Vagina (tissue), 2 donors: Measurements from ENCODE around the gene UBR2. TPM values are rescaled to one million over a fixed set of nuclear protein-coding genes. Genes with fewer than 3 reads are reported as not detected.

Experiments used
- DNase-seq, 2 donors: peaks; one replicate each; pipeline ENCODE4 v3.0.0-alpha.2; 2017; ENCODE audit errors: extremely low spot score in 2 of 2
- H3K27ac ChIP-seq: fragments of 200-600 bp; sonication (generic); one replicate; pipeline ENCODE4 v1.5.1; 2019
- H3K27me3 ChIP-seq: fragments of 200-600 bp; sonication (generic); one replicate; pipeline ENCODE4 v1.5.1; 2019
- H3K36me3 ChIP-seq, 2 donors: fragments of 200-600 bp; sonication (generic); one replicate each; pipeline ENCODE4 v1.5.1; 2017 to 2019
- H3K4me1 ChIP-seq: fragments of 200-600 bp; sonication (generic); one replicate; pipeline ENCODE4 v1.5.1; 2019
- H3K4me3 ChIP-seq, 2 donors: fragments of 200-600 bp; sonication (generic); 1 replicate in 1 of 2; 2 replicates in 1 of 2; pipeline ENCODE4 v1.5.1; 2016 to 2019
- H3K9me3 ChIP-seq: fragments of 200-600 bp; sonication (generic); one replicate; pipeline ENCODE4 v1.5.1; 2019
- POLR2A ChIP-seq, 2 donors: fragments of 450-650 bp; IDR thresholded peaks; one replicate each; pipeline ENCODE4 v1.6.1; 2017; ENCODE audit warnings: antibody characterized with exemption in 2 of 2, mild to moderate bottlenecking in 2 of 2, moderate library complexity in 2 of 2
- POLR2AphosphoS5 ChIP-seq, 2 donors: sonication (generic); formaldehyde crosslinking; IDR thresholded peaks; one replicate each; pipeline ENCODE4 v1.9.0; 2017; ENCODE audit warnings: antibody characterized with exemption in 2 of 2, mild to moderate bottlenecking in 2 of 2, low read depth in 1 of 2; ENCODE audit not compliant: insufficient read depth in 1 of 2
- intact Hi-C: fragments of 100-400 bp; cut with DNase I; formaldehyde crosslinking; loops from one replicate; pipeline ENCODE4 v1.15.1; 2023
- total RNA-seq: library from RNA; depleted of rRNA; stranded (reverse); fragments of >200 nt; gene quantifications from one replicate; pipeline ENCODE4 v1.2.3, GENCODE V29; 2016
- TF ChIP-seq, protein P1 (sequence below), 3 experiments: fragments of 450-650 bp in 2 of 3; fragments of 200-600 bp in 1 of 3; sonication (generic) in 1 of 3; IDR thresholded peaks; one replicate each; pipeline ENCODE4 v1.5.1; 2017 to 2019; ENCODE audit warnings: antibody characterized with exemption in 3 of 3, mild to moderate bottlenecking in 2 of 3, moderate library complexity in 2 of 3

UBR2 gene
- total RNA-seq, 1 donor from 2014 or later, result 23.6 TPM

DNA sequence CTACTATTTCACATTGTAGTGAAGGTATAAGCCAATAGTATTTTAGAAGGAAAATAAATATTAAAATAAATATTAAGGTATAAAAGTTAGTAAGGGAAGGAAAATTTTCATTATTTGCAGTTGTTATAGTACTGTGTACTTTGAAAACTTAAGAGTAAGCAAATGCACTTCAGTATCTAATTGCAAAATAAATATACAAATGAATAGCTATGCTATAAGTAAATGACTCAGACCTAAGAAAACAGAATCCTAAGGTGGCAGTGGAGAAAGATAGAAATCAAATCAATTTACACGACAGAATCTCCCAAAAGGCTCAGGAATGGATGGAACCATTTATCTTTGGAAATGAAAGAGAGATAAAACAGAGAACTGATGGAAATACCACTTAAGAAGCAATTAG, 24.7 kb upstream of the UBR2 start:
- Histone ChIP-seq H3K9me3 (no peaks in the 10 kb centered on the region), H3K27me3 (no peaks in the 10 kb centered on the region), H3K27ac (no peak overlapping the region), H3K4me3 (no peak overlapping the region), H3K36me3 (no peaks in the 10 kb centered on the region), H3K4me1 (no peaks in the 10 kb centered on the region)
- DNase-seq, result no peak
- TF ChIP-seq POLR2AphosphoS5 (IDR thresholded peaks at IDR 0.05; ENCODE audit: insufficient read depth in 1 of 2, low read depth in 1 of 2) (no peak), POLR2A (IDR thresholded peaks at IDR 0.05) (no peak)
- TF ChIP-seq, protein P1, sequence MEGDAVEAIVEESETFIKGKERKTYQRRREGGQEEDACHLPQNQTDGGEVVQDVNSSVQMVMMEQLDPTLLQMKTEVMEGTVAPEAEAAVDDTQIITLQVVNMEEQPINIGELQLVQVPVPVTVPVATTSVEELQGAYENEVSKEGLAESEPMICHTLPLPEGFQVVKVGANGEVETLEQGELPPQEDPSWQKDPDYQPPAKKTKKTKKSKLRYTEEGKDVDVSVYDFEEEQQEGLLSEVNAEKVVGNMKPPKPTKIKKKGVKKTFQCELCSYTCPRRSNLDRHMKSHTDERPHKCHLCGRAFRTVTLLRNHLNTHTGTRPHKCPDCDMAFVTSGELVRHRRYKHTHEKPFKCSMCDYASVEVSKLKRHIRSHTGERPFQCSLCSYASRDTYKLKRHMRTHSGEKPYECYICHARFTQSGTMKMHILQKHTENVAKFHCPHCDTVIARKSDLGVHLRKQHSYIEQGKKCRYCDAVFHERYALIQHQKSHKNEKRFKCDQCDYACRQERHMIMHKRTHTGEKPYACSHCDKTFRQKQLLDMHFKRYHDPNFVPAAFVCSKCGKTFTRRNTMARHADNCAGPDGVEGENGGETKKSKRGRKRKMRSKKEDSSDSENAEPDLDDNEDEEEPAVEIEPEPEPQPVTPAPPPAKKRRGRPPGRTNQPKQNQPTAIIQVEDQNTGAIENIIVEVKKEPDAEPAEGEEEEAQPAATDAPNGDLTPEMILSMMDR (IDR thresholded peaks at IDR 0.05), result no peak
- intact Hi-C loops, result loop anchor here (10.0 kb wide), 1 partner anchor 274 kb away; no protein-coding TSS in a partner anchor

DNA sequence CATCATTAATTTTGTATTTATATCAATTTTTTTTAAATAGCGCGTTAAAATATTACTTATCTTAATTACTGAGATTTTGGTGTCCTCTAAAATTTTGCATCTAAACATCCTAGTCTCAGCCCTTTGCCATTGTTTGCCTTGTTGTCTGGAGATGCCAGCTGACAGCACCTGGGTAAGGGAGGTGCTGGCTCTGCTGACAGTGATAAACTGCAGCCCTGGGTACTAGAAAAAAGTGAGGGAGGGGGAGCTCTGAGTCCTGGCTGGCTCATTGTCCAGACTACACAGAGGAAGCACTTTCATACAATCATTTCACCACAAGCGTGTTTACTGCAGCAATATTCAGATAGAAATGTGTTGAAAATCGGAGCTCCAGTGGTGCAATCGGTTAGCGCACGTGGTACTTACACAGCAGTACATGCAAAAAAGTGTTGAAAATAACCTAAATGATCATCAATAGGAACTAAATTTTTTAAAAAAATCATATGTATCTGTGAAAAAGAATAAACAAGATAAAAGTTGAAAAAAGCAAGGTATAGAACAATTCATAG, 18.5 kb upstream of the UBR2 start:
- Histone ChIP-seq H3K27me3 (no peaks in the 10 kb centered on the region), H3K4me1 (peaks cover 11% of the 10 kb centered on the region), H3K27ac (no peak overlapping the region), H3K9me3 (no peaks in the 10 kb centered on the region), H3K4me3 (no peak overlapping the region), H3K36me3 (no peaks in the 10 kb centered on the region)
- intact Hi-C loops, result no loop called here
- TF ChIP-seq, protein P1 (IDR thresholded peaks at IDR 0.05), result no peak
- TF ChIP-seq POLR2A (IDR thresholded peaks at IDR 0.05) (no peak), POLR2AphosphoS5 (IDR thresholded peaks at IDR 0.05; ENCODE audit: insufficient read depth in 1 of 2, low read depth in 1 of 2) (no peak)
- DNase-seq, result no peak

GRCh38 chr6:42547407-42548329, 16.2 kb upstream of the UBR2 start:
- H3K4me3 ChIP-seq, result peak overlapping the region; percentile 39 to 41
- TF ChIP-seq POLR2AphosphoS5 (IDR thresholded peaks at IDR 0.05; ENCODE audit: insufficient read depth in 1 of 2, low read depth in 1 of 2) (peak in 1 of 2 donors; percentile 53), POLR2A (IDR thresholded peaks at IDR 0.05) (no peak)
- TF ChIP-seq, protein P1 (IDR thresholded peaks at IDR 0.05), result peak; percentile 87 to 93 (median 92)
- peaks cover 11% of the 10 kb centered on the region for H3K4me1 ChIP-seq
- intact Hi-C loops, result no loop called here
- H3K27me3 ChIP-seq, result no peaks in the 10 kb centered on the region
- H3K9me3 ChIP-seq, result no peaks in the 10 kb centered on the region
- peak overlapping the region; percentile 54 for H3K27ac ChIP-seq
- no peak for DNase-seq
- no peaks in the 10 kb centered on the region for H3K36me3 ChIP-seq

GRCh38 chr6:42550277-42550676, 13.6 kb upstream of the UBR2 start:
- TF ChIP-seq, protein P1 (IDR thresholded peaks at IDR 0.05), result no peak
- no peak for TF ChIP-seq POLR2AphosphoS5 (IDR thresholded peaks at IDR 0.05; ENCODE audit: insufficient read depth in 1 of 2, low read depth in 1 of 2)
- no peak for TF ChIP-seq POLR2A (IDR thresholded peaks at IDR 0.05)
- Histone ChIP-seq H3K27ac (no peak overlapping the region), H3K36me3 (no peaks in the 10 kb centered on the region), H3K9me3 (no peaks in the 10 kb centered on the region), H3K4me3 (no peak overlapping the region), H3K27me3 (no peaks in the 10 kb centered on the region), H3K4me1 (peaks cover 16% of the 10 kb centered on the region)
- DNase-seq, result no peak
- intact Hi-C loops, result no loop called here

- Histone ChIP-seq H3K4me3 (no peak overlapping the region), H3K4me1 (peaks cover 16% of the 10 kb centered on the region), H3K27me3 (no peaks in the 10 kb centered on the region), H3K36me3 (no peaks in the 10 kb centered on the region), H3K27ac (no peak overlapping the region), H3K9me3 (no peaks in the 10 kb centered on the region)
- DNase-seq, result no peak
- TF ChIP-seq POLR2AphosphoS5 (IDR thresholded peaks at IDR 0.05; ENCODE audit: insufficient read depth in 1 of 2, low read depth in 1 of 2) (no peak), POLR2A (IDR thresholded peaks at IDR 0.05) (no peak)
- TF ChIP-seq, protein P1 (IDR thresholded peaks at IDR 0.05), result no peak
- intact Hi-C loops, result no loop called here
Measured at GRCh38 chr6:42551217-42551616, 12.6 kb upstream of the UBR2 start.
